K562 (cell line): ENCODE measurements around the gene SPTBN5. TPM values are rescaled to one million over a fixed set of nuclear protein-coding genes. Genes with fewer than 3 reads are reported as not detected.
A peak's percentile ranks its signal among the peaks of the same experiment; 100 is the strongest.

Experiments
- ATAC-seq: fragments of 200-7000 bp; cut with Tn5 transposase; 3 replicates; pipeline ENCODE4 v1.9.1; 2020; ENCODE audit warnings: moderate library complexity
- BruUV-seq: library from RNA; stranded (reverse); fragments of 400-500 nt; replicated peaks from 2 replicates; lab custom pipeline; 2021; lab: Mats Ljungman, UMichigan
- CTCF ChIA-PET: fragments of 300-600 bp; formaldehyde crosslinking; extraction: SDS; loops from one replicate; lab custom pipeline; 2021; ENCODE audit warnings: low intra/inter-chr PET ratio; lab: Yijun Ruan, JAX
- POLR2A ChIA-PET: fragments of 300-600, 350-650 bp; sonication (Branson Sonifier 250); formaldehyde crosslinking; extraction: SDS; loops from one replicate; lab custom pipeline; 2021; ENCODE audit warnings: antibody characterized with exemption, inconsistent platforms; lab: Yijun Ruan, JAX
- DNase-seq, 4 experiments: peaks; one replicate each; pipeline versions ENCODE4 v3.0.0 to v3.0.0-alpha.2; 2011 to 2018; ENCODE audit warnings: low spot score in 3 of 4, mixed read lengths in 3 of 4; ENCODE audit errors: extremely low read depth in 1 of 4
- FAIRE-seq: peaks from 2 replicates; lab custom pipeline; 2011; peaks lifted over from hg19 to GRCh38; lab: Jason Lieb, UNC
- H2AFZ ChIP-seq: 2 replicates; pipeline ENCODE4 v1.6.0; 2011; ENCODE audit warnings: low read depth, low read length, control low read depth, inconsistent platforms
- H3K27ac ChIP-seq: fragments of 200-600 bp; 3 replicates; pipeline ENCODE4 v1.8.0; 2011; ENCODE audit warnings: low read depth, mild to moderate bottlenecking, control low read depth, inconsistent platforms, low read length, moderate library complexity, mixed read lengths; ENCODE audit errors: extremely low read depth
- H3K27me3 ChIP-seq, 2 experiments: fragments of 300-600 bp in 1 of 2; 2 replicates in 1 of 2; 3 replicates in 1 of 2; pipeline versions ENCODE4 v1.6.0 to v1.8.0; 2011; ENCODE audit warnings: inconsistent platforms in 2 of 2, low read length in 2 of 2, mild to moderate bottlenecking in 1 of 2, mixed read lengths in 1 of 2, moderate library complexity in 1 of 2; ENCODE audit not compliant: control insufficient read depth in 2 of 2, insufficient read depth in 2 of 2
- H3K36me3 ChIP-seq: fragments of 300-600 bp; 3 replicates; pipeline ENCODE4 v1.8.0; 2011; ENCODE audit warnings: mild to moderate bottlenecking, low read length, inconsistent platforms; ENCODE audit not compliant: control insufficient read depth, insufficient read depth
- H3K4me1 ChIP-seq, 2 experiments: fragments of 200-600 bp in 1 of 2; replicated peaks in 1 of 2; 2 replicates in 1 of 2; 3 replicates in 1 of 2; pipeline versions ENCODE4 v1.5.1 to v1.8.0; 2011; ENCODE audit warnings: inconsistent platforms in 2 of 2, low read length in 2 of 2, mild to moderate bottlenecking in 1 of 2, mixed read lengths in 1 of 2, moderate library complexity in 1 of 2; ENCODE audit not compliant: control insufficient read depth in 2 of 2, insufficient read depth in 2 of 2
- H3K4me2 ChIP-seq: 2 replicates; pipeline ENCODE4 v1.6.1; 2011; ENCODE audit warnings: low read length, control low read depth, inconsistent platforms, mixed read lengths; ENCODE audit not compliant: insufficient read depth
- H3K4me3 ChIP-seq: fragments of 200-600 bp; sonication (generic), shearing (Covaris generic); 2 replicates; pipeline ENCODE4 v1.5.1; 2016; ENCODE audit warnings: control low read depth, inconsistent platforms
- H3K79me2 ChIP-seq: fragments of 200-600 bp; 3 replicates; pipeline ENCODE4 v1.8.0; 2011; ENCODE audit warnings: low read length, inconsistent platforms; ENCODE audit not compliant: control insufficient read depth, insufficient read depth
- H3K9ac ChIP-seq, 2 experiments: 2 replicates each; pipeline versions ENCODE4 v1.6.0 to v1.6.1; 2011; ENCODE audit warnings: low read depth in 2 of 2, low read length in 2 of 2, control low read depth in 1 of 2, inconsistent platforms in 1 of 2, mild to moderate bottlenecking in 1 of 2, mixed read lengths in 1 of 2; ENCODE audit not compliant: insufficient read depth in 1 of 2
- H3K9me1 ChIP-seq: one replicate; pipeline ENCODE4 v1.6.0; 2011; ENCODE audit warnings: inconsistent platforms, mild to moderate bottlenecking, low read length, moderate library complexity; ENCODE audit not compliant: control insufficient read depth, insufficient read depth
- H3K9me3 ChIP-seq: replicated peaks from 2 replicates; pipeline ENCODE4 v1.5.1; 2011; ENCODE audit warnings: low read depth, low read length, inconsistent platforms; ENCODE audit not compliant: control insufficient read depth, insufficient read depth
- H4K20me1 ChIP-seq: replicated peaks from 2 replicates; pipeline ENCODE4 v1.6.1; 2011; ENCODE audit warnings: low read length, inconsistent platforms, mixed read lengths; ENCODE audit not compliant: control insufficient read depth, insufficient read depth
- AFF1 ChIP-seq, 2 experiments: fragments of 450-650 bp; IDR thresholded peaks; 2 replicates each; pipeline ENCODE4 v1.6.1; 2018; ENCODE audit warnings: mild to moderate bottlenecking in 2 of 2, low read depth in 1 of 2; ENCODE audit not compliant: partially characterized antibody in 2 of 2
- POLR2G ChIP-seq: fragments of 200-400 bp; formaldehyde crosslinking; IDR thresholded peaks from 2 replicates; pipeline ENCODE4 v1.6.1; 2017; ENCODE audit warnings: low read depth, mild to moderate bottlenecking, antibody characterized with exemption, low read length, moderate library complexity
- WGBS: fragments of 100-300 bp; shearing (Covaris generic); methylation state at CpG from one replicate; pipeline ENCODE4 v1.1.6; 2016; ENCODE audit warnings: low coverage, mixed read lengths; ENCODE audit not compliant: insufficient coverage; ENCODE audit errors: missing lambda C conversion rate; 5-methylcytosine and 5-hydroxymethylcytosine counted together
- in situ Hi-C: fragments of 300-500 bp; cut with MboI; formaldehyde crosslinking; loops from 4 replicates; pipeline ENCODE4 v1.15.0; 2018; ENCODE audit warnings: inconsistent platforms, mixed read lengths
- intact Hi-C: fragments of 100-400 bp; cut with micrococcal nuclease; formaldehyde crosslinking; loops from 2 replicates; pipeline ENCODE4 v1.14.2; 2022
- polyA plus RNA-seq, 8 experiments: library from polyadenylated mRNA; depleted of rRNA in 4 of 8; stranded (reverse) in 5 of 8; unstranded in 3 of 8; fragments of >200 nt; fragmentation: Nextera tagmentation in 2 of 8; fragmentation: Illumina TruSeq in 1 of 8; extraction: Ambion mirVana in 2 of 8; extraction: Trizol in 1 of 8; gene quantifications; 2 replicates each; pipeline versions ENCODE4 v1.2.1 to v1.2.3, GENCODE V29; 2011 to 2014; ENCODE audit warnings: inconsistent platforms in 1 of 8, missing spikeins in 1 of 8
- total RNA-seq, 7 experiments: library from RNA; depleted of rRNA in 6 of 7; stranded (reverse); fragments of >200 nt in 6 of 7; fragmentation: Illumina TruSeq in 2 of 7; extraction: Trizol in 2 of 7; gene quantifications; 2 replicates each; pipeline versions ENCODE4 v1.2.1 to v1.2.3, GENCODE V29; 2011 to 2021; ENCODE audit warnings: low replicate concordance in 1 of 7

Gene SPTBN5
- total and polyA plus RNA-seq, 9 of the 15 experiments (the other 6 are each of a cell fraction or from before 2014, with no cell fraction given), result 0.02 TPM; not detected in 8

DNA sequence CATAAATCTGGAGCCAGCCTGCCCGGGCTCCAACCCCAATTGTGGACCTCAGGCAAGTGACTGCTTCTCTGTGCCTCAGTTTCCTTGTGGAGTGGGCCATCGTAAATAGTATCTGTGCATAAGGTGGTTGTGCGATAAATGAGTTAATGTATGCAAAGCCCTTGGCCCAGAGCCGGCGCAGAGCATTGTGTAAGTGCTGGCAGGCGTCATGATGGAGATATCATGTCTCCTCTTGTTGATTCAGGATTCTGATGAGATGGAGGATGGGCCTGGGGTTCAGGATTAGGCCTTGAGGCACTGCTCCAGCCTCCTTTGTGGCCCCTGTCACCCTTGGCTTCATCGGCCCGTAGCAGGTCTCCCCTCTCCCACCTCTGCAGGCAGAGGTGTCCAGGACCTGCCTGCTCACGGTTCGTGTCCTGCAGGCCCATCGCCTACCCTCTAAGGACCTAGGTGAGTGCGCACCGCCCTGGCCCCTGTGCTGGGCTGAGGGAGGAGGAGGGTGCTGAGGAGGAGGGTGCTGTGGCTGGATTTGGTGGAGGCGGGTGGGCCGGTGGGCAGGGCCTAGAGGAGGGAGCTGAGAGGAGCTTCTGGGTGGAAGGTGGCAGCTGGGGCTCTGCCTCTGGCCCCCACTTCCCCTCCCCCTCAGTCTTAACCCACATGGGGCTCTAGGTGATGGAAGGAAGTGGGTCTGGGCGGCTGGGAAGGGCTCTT is 53.9 kb downstream of the SPTBN5 start:
- ATAC-seq (no peak), FAIRE-seq (no peak), DNase-seq (no peak)
- Histone ChIP-seq H3K27ac (no peak overlapping the region), H3K9ac (0 out of 4 replicates have a peak overlapping the region, but pooled peaks of 1 of the 2 experiments have one; percentile 36), H3K27me3 (no peaks in the 10 kb centered on the region), H3K9me1 (no peaks in the 10 kb centered on the region), H3K9me3 (no peaks in the 10 kb centered on the region), H3K36me3 (no peaks in the 10 kb centered on the region), H3K4me1 (peaks cover 0 to 21% of the 10 kb centered on the region in 2 experiments; a peak in 2 of 5 replicates), H3K4me3 (no peak overlapping the region), H2AFZ (no peak overlapping the region), H3K79me2 (no peaks in the 10 kb centered on the region), H4K20me1 (no peaks in the 10 kb centered on the region), H3K4me2 (no peak overlapping the region)
- ChIA-PET CTCF (no interaction called here), POLR2A (interaction anchor here (1.1 to 2.1 kb wide), 4 partner anchors 10 to 31 kb away, joined by 4 to 9 read pairs (median 4); no protein-coding TSS in a partner anchor)
- intact Hi-C loops (no loop called here), in situ Hi-C loops (no loop called here)
- 54% methylated on average over 13 of the region's 16 CpGs for WGBS
- TF ChIP-seq POLR2G (peak; percentile 48; the same call in 1 of the 2 replicates), AFF1 (IDR thresholded peaks at IDR 0.05; ENCODE audit: low read depth in 1 of 2, partially characterized antibody in 2 of 2) (no peak)
- BruUV-seq, result no TSS peak
